OCI-LY7 (cell line): ENCODE results near the gene TRAF1.

Source experiments
- EZH2phosphoT487 ChIP-seq: fragments of 200-600 bp; sonication (generic); IDR thresholded peaks from 2 replicates; pipeline ENCODE4 v1.6.1; 2018; ENCODE audit warnings: low read depth, borderline replicate concordance, mild to moderate bottlenecking, mixed run types, antibody characterized with exemption, low read length, moderate library complexity, mixed read lengths
- TF ChIP-seq, protein P1 (sequence below): fragments of 200-600 bp; sonication (generic); conservative IDR thresholded peaks from 2 replicates; pipeline ENCODE4 v1.5.1; 2014; ENCODE audit warnings: mild to moderate bottlenecking, antibody characterized with exemption, low read length, moderate library complexity, mixed read lengths

DNA sequence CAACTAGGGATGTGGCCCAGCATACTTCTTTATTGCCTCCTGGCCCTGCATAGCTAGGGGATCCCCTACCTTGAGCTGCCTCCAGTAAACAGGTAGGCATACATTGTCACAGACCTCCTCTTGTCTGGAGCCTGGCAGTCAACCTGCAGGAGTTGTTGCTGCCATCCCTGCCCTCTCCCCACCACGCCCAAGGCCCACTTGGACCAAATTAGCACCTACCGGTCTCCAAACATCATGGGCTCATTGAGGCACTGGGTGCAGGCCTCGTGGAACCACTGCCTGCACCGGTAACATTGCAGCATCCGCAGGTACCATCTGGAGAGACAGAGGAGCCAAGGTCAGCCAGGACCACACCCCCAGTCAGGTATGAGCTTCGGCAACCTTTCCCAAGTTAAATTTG lies 59.9 kb downstream of the TRAF1 start:
- TF ChIP-seq, protein P1, sequence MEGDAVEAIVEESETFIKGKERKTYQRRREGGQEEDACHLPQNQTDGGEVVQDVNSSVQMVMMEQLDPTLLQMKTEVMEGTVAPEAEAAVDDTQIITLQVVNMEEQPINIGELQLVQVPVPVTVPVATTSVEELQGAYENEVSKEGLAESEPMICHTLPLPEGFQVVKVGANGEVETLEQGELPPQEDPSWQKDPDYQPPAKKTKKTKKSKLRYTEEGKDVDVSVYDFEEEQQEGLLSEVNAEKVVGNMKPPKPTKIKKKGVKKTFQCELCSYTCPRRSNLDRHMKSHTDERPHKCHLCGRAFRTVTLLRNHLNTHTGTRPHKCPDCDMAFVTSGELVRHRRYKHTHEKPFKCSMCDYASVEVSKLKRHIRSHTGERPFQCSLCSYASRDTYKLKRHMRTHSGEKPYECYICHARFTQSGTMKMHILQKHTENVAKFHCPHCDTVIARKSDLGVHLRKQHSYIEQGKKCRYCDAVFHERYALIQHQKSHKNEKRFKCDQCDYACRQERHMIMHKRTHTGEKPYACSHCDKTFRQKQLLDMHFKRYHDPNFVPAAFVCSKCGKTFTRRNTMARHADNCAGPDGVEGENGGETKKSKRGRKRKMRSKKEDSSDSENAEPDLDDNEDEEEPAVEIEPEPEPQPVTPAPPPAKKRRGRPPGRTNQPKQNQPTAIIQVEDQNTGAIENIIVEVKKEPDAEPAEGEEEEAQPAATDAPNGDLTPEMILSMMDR: no peak
- TF ChIP-seq EZH2phosphoT487: no peak
